Heart left ventricle (tissue), 16 donors: ENCODE results near the gene CDH2. TPM values are rescaled to one million over a fixed set of nuclear protein-coding genes. Genes with fewer than 3 reads are reported as not detected.
A peak's percentile ranks its signal among the peaks of the same experiment; 100 is the strongest.

Experiments used
- ATAC-seq, 4 donors: fragments of 200-7000 bp; cut with Tn5 transposase; one replicate each; pipeline ENCODE4 v1.9.1; 2020 to 2022; ENCODE audit warnings: moderate library complexity in 4 of 4, mild to moderate bottlenecking in 3 of 4, moderate number of reproducible peaks in 1 of 4
- DNase-seq, 5 donors: peaks; one replicate each; pipeline ENCODE4 v3.0.0-alpha.2; 2020
- H3K27ac ChIP-seq, 12 donors: fragments of 200-600 bp; sonication (generic) in 4 of 12; one replicate each; pipeline versions ENCODE4 v1.5.0 to v1.8.0; 2016 to 2022; ENCODE audit warnings: mild to moderate bottlenecking in 2 of 12
- H3K27me3 ChIP-seq, 9 donors: fragments of 200-600 bp; sonication (generic) in 2 of 9; one replicate each; pipeline versions ENCODE4 v1.5.1 to v1.8.0; 2016 to 2022; ENCODE audit warnings: mild to moderate bottlenecking in 3 of 9
- H3K36me3 ChIP-seq, 9 donors: fragments of 200-600 bp; sonication (generic) in 2 of 9; one replicate each; pipeline versions ENCODE4 v1.5.0 to v1.8.0; 2018 to 2022; ENCODE audit warnings: mild to moderate bottlenecking in 2 of 9
- H3K4me1 ChIP-seq, 12 donors: fragments of 200-600 bp; sonication (generic) in 4 of 12; one replicate each; pipeline versions ENCODE4 v1.5.0 to v1.8.0; 2016 to 2022; ENCODE audit warnings: mild to moderate bottlenecking in 3 of 12
- H3K4me3 ChIP-seq, 12 donors: fragments of 200-600 bp; sonication (generic) in 4 of 12; one replicate each; pipeline versions ENCODE4 v1.5.0 to v1.8.0; 2017 to 2022; ENCODE audit warnings: mild to moderate bottlenecking in 9 of 12, moderate library complexity in 4 of 12
- H3K9me3 ChIP-seq, 12 donors: fragments of 200-600 bp; sonication (generic) in 4 of 12; one replicate each; pipeline versions ENCODE4 v1.5.0 to v1.8.0; 2016 to 2022; ENCODE audit warnings: mild to moderate bottlenecking in 1 of 12
- POLR2A ChIP-seq, 2 donors: fragments of 450-650 bp; IDR thresholded peaks; one replicate each; pipeline ENCODE4 v1.6.1; 2017; ENCODE audit warnings: antibody characterized with exemption in 2 of 2, mild to moderate bottlenecking in 2 of 2, moderate library complexity in 2 of 2
- WGBS, 4 donors: extraction: QIAGEN DNeasy Blood & Tissue Kit in 2 of 4; methylation state at CpG; one replicate each; pipeline versions ENCODE4 v1.1.5 to v1.1.7; 2013 to 2018; 5-methylcytosine and 5-hydroxymethylcytosine counted together
- intact Hi-C, 10 donors: fragments of 100-400 bp; cut with DNase I; formaldehyde crosslinking; loops; one replicate each; pipeline versions ENCODE4 v1.11.1 to v1.14.2; 2022
- polyA plus RNA-seq, 2 donors: library from polyadenylated mRNA; stranded (reverse); fragments of 200-250 nt; gene quantifications; one replicate each; pipeline ENCODE4 v1.2.3, GENCODE V29; 2013
- total RNA-seq, 9 donors: library from RNA; depleted of rRNA in 2 of 9; stranded (reverse); fragments of >200 nt in 2 of 9; fragmentation: NEBNext Ultra II Directional in 3 of 9; extraction: Animal tissue kit (Norgen Biotek cat#: 25700) in 3 of 9; gene quantifications; one replicate each; pipeline versions ENCODE4 v1.1.0 to v1.2.4, GENCODE V29; 2016 to 2023
- TF ChIP-seq, protein P1 (sequence below), 12 donors: fragments of 200-600 bp; sonication (generic) in 4 of 12; IDR thresholded peaks; one replicate each; pipeline versions ENCODE4 v1.5.0 to v1.8.0; 2018 to 2022; ENCODE audit warnings: antibody characterized with exemption in 12 of 12, mild to moderate bottlenecking in 5 of 12
- donor health status: ischemic (EF 13 %, LVEDD 7.1; RV severe dilation, severe dysfunction).
- donor health status: healthy with polysubstance abuse.
- donor health status: DM: no; HTN: yes; CAD: no.
- donor health status: DM: no; HTN: no; CAD: no.
- donor health status: ischemic (EF 25% LVEDD 6.9; RV normal size, moderate dysfunction).
- donor health status: ischemic (EF 25% LVEDD 5.7; RV mildly dilated, moderate dysfunction).
- donor health status: healthy.
- donor health status: DM: yes; HTN: yes; CAD: no.
- donor health status: ischemic (EF 35%, LVEDD 5.7; RV mildly dilated, moderate dysfunction).
- donor health status: nonischemic (EF 11% LVEDD 7.7; RV severe dilation, severe dysfunction).
- donor health status: DM: yes; HTN: yes; CAD: no.
- donor health status: PGD.
- donor health status: ischemic (EF 29% LVEDD 5.4; RV normal size, mild dysfunction).
- donor health status: nonischemic (EF 23%, LVEDD 6.1; RV moderate dilation, normal function).

Gene CDH2
- total and polyA plus RNA-seq, 11 donors = 62.5 to 594 (median 386) TPM

DNA sequence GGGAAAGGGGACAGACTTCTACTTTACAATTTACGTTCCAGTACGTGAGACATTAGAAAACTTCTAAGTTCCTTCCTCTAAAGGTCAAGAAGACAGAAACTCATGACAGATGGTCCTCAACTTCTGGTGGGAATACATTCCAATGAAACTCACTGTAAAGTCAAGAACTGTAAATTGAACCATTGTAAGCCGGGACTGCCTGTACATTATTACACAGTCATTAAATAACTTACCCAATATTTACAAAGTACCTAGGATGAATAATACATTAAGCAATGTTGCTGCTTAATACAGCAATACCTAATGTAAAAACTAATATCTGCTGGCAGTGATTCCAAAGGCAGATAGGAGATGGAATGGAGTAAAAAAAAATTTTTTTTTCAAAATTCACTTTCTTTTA, 51.9 kb downstream of the CDH2 start:
- DNase-seq = no peak
- no peak for ATAC-seq
- Histone ChIP-seq H3K9me3 (no peaks in the 10 kb centered on the region), H3K36me3 (no peaks in the 10 kb centered on the region), H3K4me1 (peaks cover 0 to 70% (median 10%) of the 10 kb centered on the region in 12 donors), H3K27me3 (no peaks in the 10 kb centered on the region), H3K27ac (peak overlapping the region; percentile 25 to 97 (median 74)), H3K4me3 (no peak overlapping the region)
- TF ChIP-seq POLR2A (IDR thresholded peaks at IDR 0.05) = no peak
- TF ChIP-seq, protein P1, sequence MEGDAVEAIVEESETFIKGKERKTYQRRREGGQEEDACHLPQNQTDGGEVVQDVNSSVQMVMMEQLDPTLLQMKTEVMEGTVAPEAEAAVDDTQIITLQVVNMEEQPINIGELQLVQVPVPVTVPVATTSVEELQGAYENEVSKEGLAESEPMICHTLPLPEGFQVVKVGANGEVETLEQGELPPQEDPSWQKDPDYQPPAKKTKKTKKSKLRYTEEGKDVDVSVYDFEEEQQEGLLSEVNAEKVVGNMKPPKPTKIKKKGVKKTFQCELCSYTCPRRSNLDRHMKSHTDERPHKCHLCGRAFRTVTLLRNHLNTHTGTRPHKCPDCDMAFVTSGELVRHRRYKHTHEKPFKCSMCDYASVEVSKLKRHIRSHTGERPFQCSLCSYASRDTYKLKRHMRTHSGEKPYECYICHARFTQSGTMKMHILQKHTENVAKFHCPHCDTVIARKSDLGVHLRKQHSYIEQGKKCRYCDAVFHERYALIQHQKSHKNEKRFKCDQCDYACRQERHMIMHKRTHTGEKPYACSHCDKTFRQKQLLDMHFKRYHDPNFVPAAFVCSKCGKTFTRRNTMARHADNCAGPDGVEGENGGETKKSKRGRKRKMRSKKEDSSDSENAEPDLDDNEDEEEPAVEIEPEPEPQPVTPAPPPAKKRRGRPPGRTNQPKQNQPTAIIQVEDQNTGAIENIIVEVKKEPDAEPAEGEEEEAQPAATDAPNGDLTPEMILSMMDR (IDR thresholded peaks at IDR 0.05) = no peak
- 30 to 57% (median 38%) methylated on average over 3 of the region's 3 CpGs for WGBS, 4 donors
- intact Hi-C loops = loop anchor here in 1 of 10 donors (5.0 kb wide), 1 partner anchor 37 kb away; no protein-coding TSS in a partner anchor

DNA sequence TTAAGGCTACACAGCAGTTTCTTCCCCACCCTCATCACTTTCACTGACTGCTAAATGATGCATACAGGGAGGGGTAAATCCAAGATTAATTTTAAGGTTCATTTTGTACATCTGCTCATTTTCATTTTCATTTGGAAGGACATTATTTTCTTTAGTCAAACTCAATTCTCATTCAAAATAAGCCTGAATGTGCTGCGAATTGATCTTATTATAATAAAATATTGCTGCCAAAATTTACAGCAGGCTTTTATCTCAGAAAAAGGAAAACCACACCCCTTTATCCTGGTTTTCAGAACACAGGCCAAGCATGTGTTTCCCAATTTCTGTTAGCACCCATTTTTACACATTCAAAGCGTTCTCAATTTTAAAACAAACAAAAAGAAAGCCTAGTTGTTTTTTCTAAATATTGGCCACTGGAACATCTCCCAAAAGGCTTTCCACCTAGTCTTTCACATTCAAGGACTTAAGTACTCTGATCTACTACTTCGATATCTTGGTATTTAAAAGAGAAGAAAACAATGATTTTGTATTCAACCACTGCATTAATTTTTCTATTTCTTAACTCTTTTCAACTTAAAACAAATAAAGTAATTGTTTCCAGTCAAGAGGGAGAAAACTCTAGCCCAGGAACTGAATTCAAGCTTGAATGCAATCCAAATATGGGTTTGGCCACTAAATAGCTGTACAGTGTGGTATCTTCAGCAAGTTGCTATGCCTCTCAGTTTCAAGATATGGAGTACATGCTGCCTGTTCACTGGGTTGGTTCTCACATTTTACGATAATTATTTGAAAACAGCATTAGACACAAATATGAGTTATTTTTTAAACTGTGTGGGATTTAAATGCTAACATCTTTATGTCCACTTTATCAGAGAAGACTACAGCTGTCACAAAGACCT, 52.5 kb downstream of the CDH2 start:
- peaks cover 0 to 70% (median 13%) of the 10 kb centered on the region in 12 donors for H3K4me1 ChIP-seq
- no peaks in the 10 kb centered on the region for H3K9me3 ChIP-seq
- ATAC-seq = no peak
- no peaks in the 10 kb centered on the region for H3K36me3 ChIP-seq
- peak overlapping the region; percentile 25 to 97 (median 74) for H3K27ac ChIP-seq
- intact Hi-C loops = loop anchor here in 3 of 10 donors (5.0 kb wide), 3 partner anchors 38 to 53 kb away; partner anchors contain the start of gene CDH2 (in 1 of the 3)
- H3K4me3 ChIP-seq = peak overlapping the region in 2 of 12 donors; percentile 4 to 5
- 26 to 54% (median 38%) methylated on average over 4 of the region's 4 CpGs for WGBS, 4 donors
- TF ChIP-seq POLR2A (IDR thresholded peaks at IDR 0.05) = no peak
- TF ChIP-seq, protein P1 (IDR thresholded peaks at IDR 0.05) = no peak
- DNase-seq = no peak
- H3K27me3 ChIP-seq = no peaks in the 10 kb centered on the region

DNA sequence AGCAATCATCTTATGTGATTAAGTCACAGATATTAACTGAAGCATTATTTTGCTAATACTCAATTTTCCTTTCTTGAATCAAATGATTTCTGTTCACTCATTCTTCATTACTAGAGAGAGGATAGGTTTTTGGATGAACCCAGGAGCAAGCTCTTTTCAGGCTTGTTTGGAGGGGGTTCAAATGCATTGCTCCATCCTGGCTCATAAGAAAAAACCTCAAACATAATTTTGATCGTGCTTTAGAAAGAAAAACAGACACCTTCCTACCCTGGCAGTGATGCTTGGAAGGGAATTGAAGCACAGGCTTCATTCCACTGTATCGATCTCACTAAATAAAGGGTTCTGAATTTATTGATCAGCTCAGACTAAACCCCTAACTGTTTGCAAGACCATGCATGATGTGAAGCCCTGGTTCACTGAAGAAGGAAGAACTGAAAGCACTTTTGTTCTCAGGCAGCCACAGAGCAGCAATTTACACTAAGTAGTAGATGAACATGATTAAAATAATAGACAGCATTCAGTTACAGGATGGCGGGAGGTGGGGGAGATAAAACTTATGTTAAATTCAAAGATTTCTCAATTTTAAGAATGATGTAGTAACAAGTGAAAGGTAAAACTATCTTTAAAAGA, 53.4 kb downstream of the CDH2 start:
- 31 to 49% (median 39%) methylated on average over 3 of the region's 3 CpGs for WGBS, 4 donors
- TF ChIP-seq POLR2A (IDR thresholded peaks at IDR 0.05) = no peak
- TF ChIP-seq, protein P1 (IDR thresholded peaks at IDR 0.05) = no peak
- ATAC-seq = no peak
- Histone ChIP-seq H3K9me3 (no peaks in the 10 kb centered on the region), H3K27ac (peak overlapping the region in 9 of 12 donors; percentile 26 to 97 (median 79)), H3K4me1 (peaks cover 0 to 67% (median 13%) of the 10 kb centered on the region in 12 donors), H3K36me3 (no peaks in the 10 kb centered on the region), H3K4me3 (peak overlapping the region in 1 of 12 donors; percentile 5), H3K27me3 (no peaks in the 10 kb centered on the region)
- no peak for DNase-seq
- intact Hi-C loops = loop anchor here in 2 of 10 donors (5.0 kb wide), 2 partner anchors 49 to 54 kb away; partner anchors contain the start of gene CDH2 (in 1 of the 2)
